HL-60 (cell line): ENCODE data around the gene DVL1.

ENCODE experiments used
- DNase-seq, 2 experiments: peaks; one replicate each; pipeline ENCODE4 v3.0.0-alpha.2; 2010 to 2020; ENCODE audit warnings: low read depth in 1 of 2, low spot score in 1 of 2
- H3K27ac ChIP-seq: fragments of 250-450 bp; sonication (Bioruptor Pico); replicated peaks from 2 replicates; pipeline ENCODE4 v1.5.1; 2020; ENCODE audit warnings: mild to moderate bottlenecking, moderate library complexity
- H3K27me3 ChIP-seq: fragments of 250-450 bp; sonication (Bioruptor Pico); 2 replicates; pipeline ENCODE4 v1.5.1; 2021; ENCODE audit warnings: mild to moderate bottlenecking, moderate library complexity; ENCODE audit not compliant: insufficient read depth, poor library complexity, severe bottlenecking
- H3K4me3 ChIP-seq: replicated peaks from 2 replicates; pipeline ENCODE4 v1.5.1; 2011; ENCODE audit warnings: mild to moderate bottlenecking, control low read depth, low read length; ENCODE audit not compliant: insufficient read depth
- GABPA ChIP-seq: IDR thresholded peaks from 2 replicates; pipeline ENCODE4 v1.6.1; 2012; ENCODE audit warnings: low read depth
- POLR2AphosphoS5 ChIP-seq: IDR thresholded peaks from 2 replicates; pipeline ENCODE4 v1.6.1; 2012; ENCODE audit warnings: low read depth
- SPI1 ChIP-seq: IDR thresholded peaks from 2 replicates; pipeline ENCODE4 v1.6.1; 2012; ENCODE audit warnings: low read depth, mild to moderate bottlenecking, borderline replicate concordance
- TF ChIP-seq, protein P1 (sequence below): IDR thresholded peaks from one replicate; pipeline ENCODE4 v1.5.1; 2011; ENCODE audit warnings: low read length, control low read depth, inconsistent platforms; ENCODE audit not compliant: insufficient read depth
- TF ChIP-seq, protein P2 (sequence below): IDR thresholded peaks from 2 replicates; pipeline ENCODE4 v1.6.1; 2012; ENCODE audit warnings: low read depth; ENCODE audit not compliant: insufficient replicate concordance

DVL1 gene

DNA sequence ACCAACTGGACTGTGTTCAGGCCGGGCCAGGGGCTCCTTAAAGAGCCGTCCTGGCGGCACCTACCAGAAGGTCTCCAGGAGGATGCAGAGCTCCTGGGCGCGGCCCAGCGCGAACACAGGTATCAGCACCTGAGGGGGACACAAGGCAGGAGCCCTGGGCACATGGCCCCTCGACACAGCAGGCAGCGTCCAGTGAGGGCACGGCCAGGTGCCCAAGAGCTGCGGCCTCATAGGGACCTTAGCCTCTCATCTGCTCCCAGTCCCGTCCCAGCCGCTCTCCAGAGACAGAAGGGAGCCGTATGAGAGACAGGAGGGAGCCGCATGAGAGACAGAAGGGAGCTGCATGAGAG, 35.0 kb downstream of the DVL1 start:
- DNase-seq, result no peak
- H3K4me3 ChIP-seq, result no peak overlapping the region
- H3K27ac ChIP-seq, result no peak overlapping the region
- TF ChIP-seq POLR2AphosphoS5 (no peak; the same call in 1 of the 2 replicates), SPI1 (no peak)
- TF ChIP-seq, protein P1, sequence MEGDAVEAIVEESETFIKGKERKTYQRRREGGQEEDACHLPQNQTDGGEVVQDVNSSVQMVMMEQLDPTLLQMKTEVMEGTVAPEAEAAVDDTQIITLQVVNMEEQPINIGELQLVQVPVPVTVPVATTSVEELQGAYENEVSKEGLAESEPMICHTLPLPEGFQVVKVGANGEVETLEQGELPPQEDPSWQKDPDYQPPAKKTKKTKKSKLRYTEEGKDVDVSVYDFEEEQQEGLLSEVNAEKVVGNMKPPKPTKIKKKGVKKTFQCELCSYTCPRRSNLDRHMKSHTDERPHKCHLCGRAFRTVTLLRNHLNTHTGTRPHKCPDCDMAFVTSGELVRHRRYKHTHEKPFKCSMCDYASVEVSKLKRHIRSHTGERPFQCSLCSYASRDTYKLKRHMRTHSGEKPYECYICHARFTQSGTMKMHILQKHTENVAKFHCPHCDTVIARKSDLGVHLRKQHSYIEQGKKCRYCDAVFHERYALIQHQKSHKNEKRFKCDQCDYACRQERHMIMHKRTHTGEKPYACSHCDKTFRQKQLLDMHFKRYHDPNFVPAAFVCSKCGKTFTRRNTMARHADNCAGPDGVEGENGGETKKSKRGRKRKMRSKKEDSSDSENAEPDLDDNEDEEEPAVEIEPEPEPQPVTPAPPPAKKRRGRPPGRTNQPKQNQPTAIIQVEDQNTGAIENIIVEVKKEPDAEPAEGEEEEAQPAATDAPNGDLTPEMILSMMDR, result no peak
- no peaks in the 10 kb centered on the region for H3K27me3 ChIP-seq

DNA sequence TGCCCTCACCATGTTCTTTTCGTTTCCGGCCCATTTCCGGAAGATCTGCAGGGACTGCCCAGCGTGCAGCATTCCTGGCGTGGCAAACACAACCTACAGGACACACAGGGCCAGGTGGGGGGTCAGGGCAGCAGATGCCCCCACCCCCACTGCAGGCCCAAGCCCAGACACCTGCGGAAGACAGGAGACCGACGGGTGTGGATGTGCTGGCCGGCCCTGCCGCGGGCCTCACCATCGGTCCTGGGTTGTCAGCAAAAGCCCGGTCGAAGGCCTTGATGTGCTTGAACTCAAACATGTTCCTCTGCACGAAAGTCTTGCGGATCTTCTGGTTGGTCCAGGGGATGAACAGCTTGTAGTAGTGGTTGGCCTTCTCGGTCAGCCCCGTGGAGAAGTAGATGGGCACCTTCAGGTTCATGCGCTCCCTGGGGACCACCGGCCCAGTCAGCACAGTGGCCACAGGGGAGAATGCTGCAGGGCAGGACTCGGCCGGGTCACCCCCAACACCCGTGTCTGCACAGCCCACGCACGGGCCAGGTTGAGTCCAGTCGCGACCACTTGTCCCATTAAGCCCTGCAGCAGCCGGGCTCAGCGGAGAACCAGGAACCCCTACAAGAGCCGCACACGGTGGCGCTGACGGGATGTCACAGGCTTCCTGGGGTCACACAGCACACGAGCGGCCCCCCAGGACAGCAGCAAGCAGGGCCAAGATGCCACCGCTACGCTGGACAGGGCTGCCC, 35.5 kb downstream of the DVL1 start:
- TF ChIP-seq POLR2AphosphoS5, result peak; percentile 5; the same call in 1 of the 2 replicates
- TF ChIP-seq, protein P1, result no peak
- TF ChIP-seq GABPA, result no peak
- no peak for TF ChIP-seq SPI1
- no peaks in the 10 kb centered on the region for H3K27me3 ChIP-seq
- DNase-seq, result no peak
- no peak overlapping the region for H3K27ac ChIP-seq
- no peak overlapping the region for H3K4me3 ChIP-seq

DNA sequence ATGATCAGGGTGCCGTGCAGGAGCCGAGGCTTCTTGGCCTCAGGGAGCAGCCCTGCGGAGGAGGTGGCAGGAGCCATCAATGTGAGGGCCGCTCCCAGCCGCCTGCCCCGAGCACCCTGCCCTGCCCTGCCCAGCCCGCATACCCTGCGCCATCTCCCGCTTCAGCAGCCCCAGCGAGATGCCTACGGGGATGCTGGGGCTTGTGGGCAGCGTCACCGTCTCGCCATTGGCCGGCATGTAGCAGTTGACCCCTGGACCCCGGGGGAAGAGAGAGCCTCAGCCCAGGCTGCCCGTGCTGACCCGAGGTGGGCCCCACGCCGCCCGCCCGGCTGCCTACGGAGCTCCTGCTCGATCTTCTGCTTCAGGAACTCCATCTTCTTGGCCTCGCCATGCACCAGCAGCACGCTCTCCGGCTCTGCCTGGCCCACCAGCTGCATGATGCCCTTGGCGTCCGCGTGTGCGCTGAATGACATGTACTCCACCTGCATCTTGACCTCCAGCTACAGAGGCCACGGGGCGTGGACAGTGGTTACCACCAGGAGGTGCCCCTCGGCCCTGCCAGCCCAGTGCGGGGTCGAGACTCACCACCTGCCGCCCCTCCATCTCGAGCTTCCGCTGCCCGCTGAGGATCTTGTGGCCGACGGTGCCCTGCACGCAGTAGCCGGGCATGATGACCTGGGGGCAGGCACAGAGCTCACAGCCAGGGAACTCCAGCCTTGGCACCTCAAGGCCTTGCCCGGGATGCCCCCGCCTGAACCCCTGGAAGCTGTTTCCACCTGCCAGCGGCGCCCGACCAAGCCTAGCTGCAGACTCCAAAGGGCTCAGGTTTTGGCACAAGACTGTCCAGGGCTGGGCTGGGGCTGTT, 36.5 kb downstream of the DVL1 start:
- Histone ChIP-seq H3K4me3 (no peak overlapping the region), H3K27me3 (no peaks in the 10 kb centered on the region), H3K27ac (no peak overlapping the region)
- TF ChIP-seq GABPA, result no peak
- TF ChIP-seq SPI1, result no peak
- TF ChIP-seq, protein P1, result no peak
- TF ChIP-seq, protein P2, sequence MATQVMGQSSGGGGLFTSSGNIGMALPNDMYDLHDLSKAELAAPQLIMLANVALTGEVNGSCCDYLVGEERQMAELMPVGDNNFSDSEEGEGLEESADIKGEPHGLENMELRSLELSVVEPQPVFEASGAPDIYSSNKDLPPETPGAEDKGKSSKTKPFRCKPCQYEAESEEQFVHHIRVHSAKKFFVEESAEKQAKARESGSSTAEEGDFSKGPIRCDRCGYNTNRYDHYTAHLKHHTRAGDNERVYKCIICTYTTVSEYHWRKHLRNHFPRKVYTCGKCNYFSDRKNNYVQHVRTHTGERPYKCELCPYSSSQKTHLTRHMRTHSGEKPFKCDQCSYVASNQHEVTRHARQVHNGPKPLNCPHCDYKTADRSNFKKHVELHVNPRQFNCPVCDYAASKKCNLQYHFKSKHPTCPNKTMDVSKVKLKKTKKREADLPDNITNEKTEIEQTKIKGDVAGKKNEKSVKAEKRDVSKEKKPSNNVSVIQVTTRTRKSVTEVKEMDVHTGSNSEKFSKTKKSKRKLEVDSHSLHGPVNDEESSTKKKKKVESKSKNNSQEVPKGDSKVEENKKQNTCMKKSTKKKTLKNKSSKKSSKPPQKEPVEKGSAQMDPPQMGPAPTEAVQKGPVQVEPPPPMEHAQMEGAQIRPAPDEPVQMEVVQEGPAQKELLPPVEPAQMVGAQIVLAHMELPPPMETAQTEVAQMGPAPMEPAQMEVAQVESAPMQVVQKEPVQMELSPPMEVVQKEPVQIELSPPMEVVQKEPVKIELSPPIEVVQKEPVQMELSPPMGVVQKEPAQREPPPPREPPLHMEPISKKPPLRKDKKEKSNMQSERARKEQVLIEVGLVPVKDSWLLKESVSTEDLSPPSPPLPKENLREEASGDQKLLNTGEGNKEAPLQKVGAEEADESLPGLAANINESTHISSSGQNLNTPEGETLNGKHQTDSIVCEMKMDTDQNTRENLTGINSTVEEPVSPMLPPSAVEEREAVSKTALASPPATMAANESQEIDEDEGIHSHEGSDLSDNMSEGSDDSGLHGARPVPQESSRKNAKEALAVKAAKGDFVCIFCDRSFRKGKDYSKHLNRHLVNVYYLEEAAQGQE, result no peak
- peak; percentile 6; the same call in 1 of the 2 replicates for TF ChIP-seq POLR2AphosphoS5
- no peak for DNase-seq

DNA sequence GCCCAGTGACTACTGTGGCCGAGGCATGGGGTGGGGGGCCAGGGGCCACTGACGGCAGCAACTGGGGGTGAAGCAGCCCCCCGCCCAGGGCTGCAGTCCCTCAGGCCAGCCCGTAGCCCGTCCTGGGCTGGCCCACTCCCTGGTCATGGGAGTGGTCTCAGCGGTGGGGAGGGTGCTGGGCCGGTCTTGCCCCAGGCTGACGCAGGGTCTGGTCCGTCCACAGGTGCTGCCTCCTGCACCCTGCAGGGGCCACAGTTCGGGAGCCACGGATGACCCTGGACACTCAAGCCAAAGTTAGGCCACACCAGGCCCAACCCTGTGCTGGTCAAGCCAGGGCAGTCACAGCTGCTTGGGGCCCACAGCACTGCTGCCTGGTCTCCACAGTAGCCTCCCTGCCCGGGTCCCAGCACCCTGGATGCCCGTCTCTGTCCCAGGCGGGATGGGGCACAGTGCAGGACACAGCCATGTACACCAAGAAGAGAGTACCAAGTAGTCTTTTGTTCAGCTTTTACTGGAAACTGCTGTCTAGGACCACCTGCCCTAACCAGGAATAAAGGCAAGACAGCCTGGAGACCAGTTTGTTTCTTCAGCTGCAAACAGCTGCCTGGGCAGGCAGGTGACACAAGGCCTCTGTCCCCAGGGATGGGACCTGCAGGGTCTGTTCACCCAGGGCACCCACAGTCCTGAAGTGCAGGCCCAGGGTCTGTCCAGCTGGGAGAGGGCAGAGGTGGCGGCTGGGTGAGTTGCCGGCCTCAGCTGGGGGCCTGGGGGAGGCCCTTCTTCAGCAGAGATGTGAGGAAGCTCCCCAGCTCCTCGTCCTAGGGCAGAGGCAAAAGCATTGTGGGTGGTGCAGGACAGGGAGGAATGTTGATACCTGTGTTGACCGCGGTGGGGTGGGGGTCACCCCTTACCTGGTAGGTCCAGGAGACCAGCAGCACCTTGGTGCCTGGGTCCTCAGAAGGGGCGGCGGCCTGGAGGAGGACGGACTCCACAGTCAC, 37.8 kb downstream of the DVL1 start:
- no peak overlapping the region for H3K4me3 ChIP-seq
- no peak for DNase-seq
- no peaks in the 10 kb centered on the region for H3K27me3 ChIP-seq
- TF ChIP-seq GABPA, result no peak
- TF ChIP-seq SPI1, result no peak
- TF ChIP-seq, protein P2, result no peak
- TF ChIP-seq, protein P1, result no peak
- no peak for TF ChIP-seq POLR2AphosphoS5
- no peak overlapping the region for H3K27ac ChIP-seq
